Left ventricle myocardium inferior (tissue), 1 donor: ENCODE results near the gene CDK17. TPM values are rescaled to one million over a fixed set of nuclear protein-coding genes. Genes with fewer than 3 reads are reported as not detected.

Experiments
- DNase-seq: peaks from one replicate; pipeline ENCODE4 v3.0.0-alpha.2; 2020
- H3K27ac ChIP-seq: fragments of 200-600 bp; replicated peaks from 2 replicates; pipeline ENCODE4 v1.8.0; 2021
- H3K27me3 ChIP-seq: fragments of 200-600 bp; 2 replicates; pipeline ENCODE4 v1.8.0; 2021; ENCODE audit warnings: low read depth
- H3K36me3 ChIP-seq: fragments of 200-600 bp; 2 replicates; pipeline ENCODE4 v1.8.0; 2021
- H3K4me1 ChIP-seq: fragments of 200-600 bp; 2 replicates; pipeline ENCODE4 v1.8.0; 2021
- H3K4me3 ChIP-seq: fragments of 200-600 bp; 2 replicates; pipeline ENCODE4 v1.8.0; 2021; ENCODE audit warnings: mild to moderate bottlenecking, moderate library complexity
- H3K9me3 ChIP-seq: fragments of 200-600 bp; replicated peaks from 2 replicates; pipeline ENCODE4 v1.8.0; 2021
- intact Hi-C: fragments of 100-400 bp; cut with micrococcal nuclease; formaldehyde crosslinking; loops from one replicate; pipeline ENCODE4 v1.11.0; 2022
- total RNA-seq: library from RNA; stranded (reverse); fragmentation: NEBNext Ultra II Directional; extraction: Animal tissue kit (Norgen Biotek cat#: 25700); gene quantifications from one replicate; pipeline ENCODE4 v1.2.1, GENCODE V29; 2021
- TF ChIP-seq, protein P1 (sequence below): fragments of 200-600 bp; IDR thresholded peaks from 2 replicates; pipeline ENCODE4 v1.8.0; 2021; ENCODE audit warnings: antibody characterized with exemption, mild to moderate bottlenecking, borderline replicate concordance
- donor health status: DM: no; HTN: yes; CAD: no; lungs with severe emphysema.

The CDK17 gene
- total RNA-seq, 1 donor from 2014 or later, result 15.9 TPM

DNA sequence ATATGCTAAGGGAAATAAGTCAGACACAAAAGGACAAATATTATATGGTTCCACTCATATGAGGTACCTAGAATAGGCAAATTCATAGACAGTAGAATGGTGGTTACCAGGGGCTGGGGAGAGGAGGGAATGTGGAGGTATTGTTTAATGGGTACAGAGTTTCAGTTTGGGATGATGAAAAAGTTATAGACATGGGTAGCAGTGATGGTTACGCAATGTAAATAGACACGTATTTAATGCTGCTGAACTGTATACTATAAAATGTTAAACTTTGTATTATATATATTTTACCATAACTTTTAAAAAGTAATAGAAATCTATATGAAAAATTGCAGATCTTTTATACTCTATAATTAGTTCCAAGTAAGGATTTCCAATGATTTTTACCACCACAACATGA is 71.2 kb downstream of the CDK17 start:
- H3K27ac ChIP-seq, result no peak overlapping the region
- intact Hi-C loops, result loop anchor here (5.0 kb wide), 1 partner anchor 37 kb away; no protein-coding TSS in a partner anchor
- no peaks in the 10 kb centered on the region for H3K9me3 ChIP-seq
- H3K27me3 ChIP-seq, result no peaks in the 10 kb centered on the region
- peaks cover 27% of the 10 kb centered on the region for H3K4me1 ChIP-seq
- H3K36me3 ChIP-seq, result peaks cover 21% of the 10 kb centered on the region
- no peak for DNase-seq
- H3K4me3 ChIP-seq, result no peak overlapping the region
- TF ChIP-seq, protein P1, sequence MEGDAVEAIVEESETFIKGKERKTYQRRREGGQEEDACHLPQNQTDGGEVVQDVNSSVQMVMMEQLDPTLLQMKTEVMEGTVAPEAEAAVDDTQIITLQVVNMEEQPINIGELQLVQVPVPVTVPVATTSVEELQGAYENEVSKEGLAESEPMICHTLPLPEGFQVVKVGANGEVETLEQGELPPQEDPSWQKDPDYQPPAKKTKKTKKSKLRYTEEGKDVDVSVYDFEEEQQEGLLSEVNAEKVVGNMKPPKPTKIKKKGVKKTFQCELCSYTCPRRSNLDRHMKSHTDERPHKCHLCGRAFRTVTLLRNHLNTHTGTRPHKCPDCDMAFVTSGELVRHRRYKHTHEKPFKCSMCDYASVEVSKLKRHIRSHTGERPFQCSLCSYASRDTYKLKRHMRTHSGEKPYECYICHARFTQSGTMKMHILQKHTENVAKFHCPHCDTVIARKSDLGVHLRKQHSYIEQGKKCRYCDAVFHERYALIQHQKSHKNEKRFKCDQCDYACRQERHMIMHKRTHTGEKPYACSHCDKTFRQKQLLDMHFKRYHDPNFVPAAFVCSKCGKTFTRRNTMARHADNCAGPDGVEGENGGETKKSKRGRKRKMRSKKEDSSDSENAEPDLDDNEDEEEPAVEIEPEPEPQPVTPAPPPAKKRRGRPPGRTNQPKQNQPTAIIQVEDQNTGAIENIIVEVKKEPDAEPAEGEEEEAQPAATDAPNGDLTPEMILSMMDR, result no peak

DNA sequence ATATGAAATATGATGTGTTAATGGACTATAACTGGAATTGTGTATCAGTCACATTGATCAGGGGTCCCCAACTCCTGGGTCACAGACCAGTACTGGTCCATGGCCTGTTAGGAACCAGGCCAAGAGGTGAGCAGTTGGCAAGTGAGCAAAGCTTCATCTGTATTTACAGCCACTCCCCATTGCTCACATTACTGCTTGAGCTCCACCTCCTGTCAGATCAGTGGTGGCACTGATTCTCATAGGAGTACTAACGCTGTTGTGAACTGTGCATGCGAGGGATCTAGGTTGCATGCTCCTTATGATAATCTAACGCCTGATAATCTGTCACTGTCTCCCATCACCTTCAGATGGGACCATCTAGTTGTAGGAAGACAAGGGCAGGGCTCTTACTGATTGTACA is 72.3 kb downstream of the CDK17 start:
- H3K9me3 ChIP-seq, result no peaks in the 10 kb centered on the region
- no peak overlapping the region for H3K4me3 ChIP-seq
- no peak for DNase-seq
- peaks cover 25% of the 10 kb centered on the region for H3K36me3 ChIP-seq
- H3K4me1 ChIP-seq, result peaks cover 27% of the 10 kb centered on the region
- TF ChIP-seq, protein P1, result no peak
- intact Hi-C loops, result loop anchor here (5.0 kb wide), 1 partner anchor 36 kb away; no protein-coding TSS in a partner anchor
- H3K27ac ChIP-seq, result no peak overlapping the region
- H3K27me3 ChIP-seq, result no peaks in the 10 kb centered on the region

DNA sequence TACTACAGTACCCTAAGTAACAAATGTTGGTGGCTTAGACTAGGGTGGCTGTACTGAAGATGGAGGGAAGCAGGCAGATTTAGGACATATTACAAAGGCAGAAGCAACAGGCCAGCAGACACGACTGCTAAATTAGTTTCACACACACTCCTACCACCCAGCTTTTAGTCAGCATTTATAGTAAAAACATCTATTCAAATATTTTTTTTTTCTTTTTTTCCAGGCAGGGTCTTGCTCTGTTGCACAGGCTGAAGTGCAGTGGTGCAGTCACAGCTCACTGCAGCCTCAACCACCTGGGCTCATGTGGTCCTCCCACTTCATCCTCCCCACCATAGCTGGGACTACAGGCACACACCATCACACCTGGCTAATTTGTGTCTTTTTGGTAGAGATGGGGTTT is 72.9 kb downstream of the CDK17 start:
- no peak overlapping the region for H3K27ac ChIP-seq
- H3K27me3 ChIP-seq, result no peaks in the 10 kb centered on the region
- DNase-seq, result no peak
- intact Hi-C loops, result loop anchor here (5.0 kb wide), 1 partner anchor 35 kb away; no protein-coding TSS in a partner anchor
- peaks cover 27% of the 10 kb centered on the region for H3K36me3 ChIP-seq
- no peaks in the 10 kb centered on the region for H3K9me3 ChIP-seq
- TF ChIP-seq, protein P1, result no peak
- peaks cover 27% of the 10 kb centered on the region for H3K4me1 ChIP-seq
- no peak overlapping the region for H3K4me3 ChIP-seq

- intact Hi-C loops, result loop anchor here (5.0 kb wide), 1 partner anchor 34 kb away; no protein-coding TSS in a partner anchor
- Histone ChIP-seq H3K4me1 (peaks cover 27% of the 10 kb centered on the region), H3K9me3 (no peaks in the 10 kb centered on the region), H3K27ac (no peak overlapping the region), H3K27me3 (no peaks in the 10 kb centered on the region), H3K4me3 (no peak overlapping the region), H3K36me3 (peaks cover 30% of the 10 kb centered on the region)
- TF ChIP-seq, protein P1, result no peak
- no peak for DNase-seq
Observed at GRCh38 chr12:96326628-96327227, 73.5 kb downstream of the CDK17 start.

DNA sequence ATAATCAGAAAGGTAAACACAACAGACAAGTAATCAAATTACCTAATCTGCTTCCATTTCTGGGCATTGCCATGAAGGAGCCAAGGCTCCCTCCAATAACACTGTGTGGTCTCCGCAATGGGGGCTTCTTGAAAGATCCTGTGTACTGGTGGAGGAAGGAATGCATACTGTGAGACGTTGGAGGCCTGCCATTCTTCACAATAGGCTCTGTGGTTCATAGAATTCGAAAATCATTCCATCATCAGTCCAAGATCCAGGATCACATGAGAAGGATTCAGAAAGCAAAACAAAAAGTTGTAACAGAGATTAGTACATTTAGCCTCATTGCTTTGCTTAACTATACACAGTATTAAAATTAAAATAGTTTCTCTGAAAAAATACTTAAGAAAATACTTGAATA is 76.3 kb downstream of the CDK17 start:
- TF ChIP-seq, protein P1, result no peak
- H3K4me3 ChIP-seq, result no peak overlapping the region
- H3K9me3 ChIP-seq, result no peaks in the 10 kb centered on the region
- intact Hi-C loops, result no loop called here
- H3K27me3 ChIP-seq, result no peaks in the 10 kb centered on the region
- peaks cover 21% of the 10 kb centered on the region for H3K36me3 ChIP-seq
- H3K4me1 ChIP-seq, result peaks cover 14% of the 10 kb centered on the region
- H3K27ac ChIP-seq, result no peak overlapping the region
- no peak for DNase-seq
